CD14-positive monocyte (primary cell): ENCODE results near the gene IRF2BP2. TPM values are rescaled to one million over a fixed set of nuclear protein-coding genes. Genes with fewer than 3 reads are reported as not detected.
"Not testable (repeated sequence)": the region's sequence is repeated elsewhere in the genome, so short reads cannot be mapped to it uniquely, and the experiment has no call there.

ENCODE experiments used
- DNase-seq, 3 donors: peaks; one replicate each; pipeline ENCODE4 v3.0.0-alpha.2; 2011 to 2022
- H2AFZ ChIP-seq: 2 replicates; pipeline ENCODE4 v1.6.0; 2012; ENCODE audit warnings: mild to moderate bottlenecking, low read depth, low read length, inconsistent platforms; ENCODE audit not compliant: insufficient read depth, poor library complexity, severe bottlenecking
- H3K27ac ChIP-seq, 2 donors: 1 replicate in 1 of 2; 2 replicates in 1 of 2; pipeline ENCODE4 v1.5.1; 2012 to 2013; ENCODE audit warnings: low read length in 2 of 2, control low read depth in 1 of 2, inconsistent platforms in 1 of 2, low read depth in 1 of 2, mild to moderate bottlenecking in 1 of 2
- H3K27me3 ChIP-seq, 2 donors: one replicate each; pipeline versions ENCODE4 v1.6.0 to v1.6.1; 2011 to 2013; ENCODE audit warnings: low read length in 2 of 2; ENCODE audit not compliant: control insufficient read depth in 2 of 2, insufficient read depth in 2 of 2
- H3K36me3 ChIP-seq, 2 donors: replicated peaks in 1 of 2; 1 replicate in 1 of 2; 2 replicates in 1 of 2; pipeline versions ENCODE4 v1.5.1 to v1.6.1; 2012 to 2013; ENCODE audit warnings: low read length in 2 of 2, control low read depth in 1 of 2, inconsistent platforms in 1 of 2, mild to moderate bottlenecking in 1 of 2; ENCODE audit not compliant: insufficient read depth in 2 of 2, control insufficient read depth in 1 of 2
- H3K4me1 ChIP-seq, 2 donors: 1 replicate in 1 of 2; 2 replicates in 1 of 2; pipeline versions ENCODE4 v1.5.1 to v1.6.1; 2012 to 2013; ENCODE audit warnings: low read length in 2 of 2, control low read depth in 1 of 2, inconsistent platforms in 1 of 2, mild to moderate bottlenecking in 1 of 2, moderate library complexity in 1 of 2; ENCODE audit not compliant: insufficient read depth in 2 of 2, control insufficient read depth in 1 of 2
- H3K4me2 ChIP-seq: replicated peaks from 2 replicates; pipeline ENCODE3; 2012; ENCODE audit warnings: low read length, moderate library complexity, mild to moderate bottlenecking; ENCODE audit not compliant: poor library complexity, severe bottlenecking; ENCODE audit errors: extremely low read depth
- H3K4me3 ChIP-seq, 3 experiments: fragments of 200-600 bp in 1 of 3; sonication (generic) in 1 of 3; replicated peaks in 1 of 3; 1 replicate in 2 of 3; 2 replicates in 1 of 3; pipeline ENCODE4 v1.5.1; 2011 to 2013; ENCODE audit warnings: low read length in 3 of 3, mild to moderate bottlenecking in 3 of 3, control low read depth in 2 of 3, low read depth in 2 of 3, inconsistent platforms in 1 of 3, moderate library complexity in 1 of 3
- H3K79me2 ChIP-seq: 2 replicates; pipeline ENCODE4 v1.6.0; 2012; ENCODE audit warnings: mild to moderate bottlenecking, control low read depth, inconsistent platforms, low read length, moderate library complexity; ENCODE audit not compliant: insufficient read depth
- H3K9ac ChIP-seq: 2 replicates; pipeline ENCODE4 v1.6.0; 2017; ENCODE audit warnings: low read length, mild to moderate bottlenecking; ENCODE audit not compliant: insufficient read depth, poor library complexity, severe bottlenecking
- H3K9me3 ChIP-seq, 2 donors: replicated peaks in 1 of 2; 1 replicate in 1 of 2; 2 replicates in 1 of 2; pipeline versions ENCODE4 v1.5.1 to v1.6.1; 2012 to 2013; ENCODE audit warnings: low read length in 2 of 2, control low read depth in 1 of 2; ENCODE audit not compliant: control insufficient read depth in 1 of 2, insufficient read depth in 1 of 2
- H4K20me1 ChIP-seq: 2 replicates; pipeline ENCODE4 v1.6.0; 2012; ENCODE audit warnings: mild to moderate bottlenecking, low read length, control low read depth, moderate library complexity; ENCODE audit not compliant: insufficient read depth
- H3K27ac Mint-ChIP-seq, 7 donors: one replicate each; pipeline ENCODE4 v1.8.0; 2020; ENCODE audit warnings: mild to moderate bottlenecking in 7 of 7, mixed read lengths in 7 of 7, moderate library complexity in 6 of 7, inconsistent platforms in 2 of 7
- H3K27me3 Mint-ChIP-seq, 3 donors: one replicate each; pipeline ENCODE4 v1.8.0; 2021 to 2022; ENCODE audit warnings: low read depth in 3 of 3, mild to moderate bottlenecking in 3 of 3, mixed read lengths in 3 of 3, moderate library complexity in 3 of 3, inconsistent platforms in 1 of 3
- H3K36me3 Mint-ChIP-seq, 2 donors: one replicate each; pipeline ENCODE4 v1.8.0; 2020; ENCODE audit warnings: mixed read lengths in 2 of 2, inconsistent platforms in 1 of 2, mild to moderate bottlenecking in 1 of 2
- H3K4me1 Mint-ChIP-seq: one replicate; pipeline ENCODE4 v1.8.0; 2020; ENCODE audit warnings: mild to moderate bottlenecking, mixed read lengths
- H3K4me3 Mint-ChIP-seq, 2 donors: one replicate each; pipeline ENCODE4 v1.8.0; 2020; ENCODE audit warnings: mild to moderate bottlenecking in 2 of 2, mixed read lengths in 2 of 2, moderate library complexity in 1 of 2
- H3K9me3 Mint-ChIP-seq, 7 donors: one replicate each; pipeline ENCODE4 v1.8.0; 2020 to 2022; ENCODE audit warnings: mixed read lengths in 7 of 7, mild to moderate bottlenecking in 6 of 7, moderate library complexity in 6 of 7, inconsistent platforms in 2 of 7
- WGBS: methylation state at CpG from one replicate; pipeline ENCODE4 v1.1.5; 2013; ENCODE audit warnings: missing lambda C conversion rate; ENCODE audit not compliant: insufficient coverage; 5-methylcytosine and 5-hydroxymethylcytosine counted together
- intact Hi-C, 2 donors: fragments of 100-400 bp; cut with micrococcal nuclease; formaldehyde crosslinking; loops; one replicate each; pipeline versions ENCODE4 v1.15.0 to v1.15.1; 2023
- polyA plus RNA-seq, 3 donors: library from polyadenylated mRNA; depleted of rRNA in 1 of 3; unstranded in 2 of 3; stranded (reverse) in 1 of 3; fragments of 300-500 nt in 2 of 3; fragments of >200 nt in 1 of 3; fragmentation: Illumina TruSeq in 2 of 3; gene quantifications; 1 replicate in 2 of 3; 2 replicates in 1 of 3; pipeline ENCODE4 v1.2.3, GENCODE V29; 2012 to 2021
- TF ChIP-seq, protein P1 (sequence below): fragments of 200-600 bp; IDR thresholded peaks from one replicate; pipeline ENCODE4 v1.8.0; 2022; ENCODE audit warnings: antibody characterized with exemption, mild to moderate bottlenecking

Gene IRF2BP2
- polyA plus RNA-seq, 3 donors: 22.4 to 656 (median 22.6) TPM

DNA sequence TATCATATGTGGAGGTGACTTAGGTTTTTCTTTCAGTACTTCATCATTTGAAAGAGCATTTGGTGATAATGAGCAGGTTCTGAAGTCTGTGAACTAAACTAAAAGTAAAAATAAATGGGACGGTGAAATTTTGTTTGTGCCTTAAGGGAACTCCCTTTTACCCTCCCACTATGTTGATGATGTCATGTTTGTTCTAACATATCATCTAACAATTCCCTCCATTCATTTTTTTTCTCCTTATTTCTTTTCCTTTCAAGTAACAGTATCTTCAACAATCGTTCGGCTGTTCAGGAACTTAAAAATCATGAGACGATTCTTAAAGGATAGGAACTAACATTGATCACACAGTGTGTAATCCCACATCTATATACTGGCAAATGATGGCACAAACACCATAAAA, 30.0 kb upstream of the IRF2BP2 start:
- Histone ChIP-seq H4K20me1 (no peaks in the 10 kb centered on the region), H3K79me2 (no peaks in the 10 kb centered on the region), H3K36me3 (no peaks in the 10 kb centered on the region), H3K4me3 (no peak overlapping the region), H3K27ac (no peak overlapping the region), H3K27me3 (no peaks in the 10 kb centered on the region), H3K4me1 (peaks cover 9 to 11% of the 10 kb centered on the region in 2 donors), H2AFZ (no peak overlapping the region), H3K4me2 (no peak overlapping the region), H3K9me3 (no peaks in the 10 kb centered on the region), H3K9ac (no peak overlapping the region)
- DNase-seq: no peak
- H3K36me3 Mint-ChIP-seq: no peaks in the 10 kb centered on the region
- H3K27ac Mint-ChIP-seq: no peak overlapping the region
- peaks cover 0 to 2% (median 0%) of the 10 kb centered on the region in 7 donors for H3K9me3 Mint-ChIP-seq
- 86% methylated on average over 2 of the region's 4 CpGs for WGBS
- intact Hi-C loops: no loop called here
- no peaks in the 10 kb centered on the region for H3K27me3 Mint-ChIP-seq
- H3K4me3 Mint-ChIP-seq: no peak overlapping the region
- TF ChIP-seq, protein P1, sequence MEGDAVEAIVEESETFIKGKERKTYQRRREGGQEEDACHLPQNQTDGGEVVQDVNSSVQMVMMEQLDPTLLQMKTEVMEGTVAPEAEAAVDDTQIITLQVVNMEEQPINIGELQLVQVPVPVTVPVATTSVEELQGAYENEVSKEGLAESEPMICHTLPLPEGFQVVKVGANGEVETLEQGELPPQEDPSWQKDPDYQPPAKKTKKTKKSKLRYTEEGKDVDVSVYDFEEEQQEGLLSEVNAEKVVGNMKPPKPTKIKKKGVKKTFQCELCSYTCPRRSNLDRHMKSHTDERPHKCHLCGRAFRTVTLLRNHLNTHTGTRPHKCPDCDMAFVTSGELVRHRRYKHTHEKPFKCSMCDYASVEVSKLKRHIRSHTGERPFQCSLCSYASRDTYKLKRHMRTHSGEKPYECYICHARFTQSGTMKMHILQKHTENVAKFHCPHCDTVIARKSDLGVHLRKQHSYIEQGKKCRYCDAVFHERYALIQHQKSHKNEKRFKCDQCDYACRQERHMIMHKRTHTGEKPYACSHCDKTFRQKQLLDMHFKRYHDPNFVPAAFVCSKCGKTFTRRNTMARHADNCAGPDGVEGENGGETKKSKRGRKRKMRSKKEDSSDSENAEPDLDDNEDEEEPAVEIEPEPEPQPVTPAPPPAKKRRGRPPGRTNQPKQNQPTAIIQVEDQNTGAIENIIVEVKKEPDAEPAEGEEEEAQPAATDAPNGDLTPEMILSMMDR: no peak
- H3K4me1 Mint-ChIP-seq: peaks cover 10% of the 10 kb centered on the region

DNA sequence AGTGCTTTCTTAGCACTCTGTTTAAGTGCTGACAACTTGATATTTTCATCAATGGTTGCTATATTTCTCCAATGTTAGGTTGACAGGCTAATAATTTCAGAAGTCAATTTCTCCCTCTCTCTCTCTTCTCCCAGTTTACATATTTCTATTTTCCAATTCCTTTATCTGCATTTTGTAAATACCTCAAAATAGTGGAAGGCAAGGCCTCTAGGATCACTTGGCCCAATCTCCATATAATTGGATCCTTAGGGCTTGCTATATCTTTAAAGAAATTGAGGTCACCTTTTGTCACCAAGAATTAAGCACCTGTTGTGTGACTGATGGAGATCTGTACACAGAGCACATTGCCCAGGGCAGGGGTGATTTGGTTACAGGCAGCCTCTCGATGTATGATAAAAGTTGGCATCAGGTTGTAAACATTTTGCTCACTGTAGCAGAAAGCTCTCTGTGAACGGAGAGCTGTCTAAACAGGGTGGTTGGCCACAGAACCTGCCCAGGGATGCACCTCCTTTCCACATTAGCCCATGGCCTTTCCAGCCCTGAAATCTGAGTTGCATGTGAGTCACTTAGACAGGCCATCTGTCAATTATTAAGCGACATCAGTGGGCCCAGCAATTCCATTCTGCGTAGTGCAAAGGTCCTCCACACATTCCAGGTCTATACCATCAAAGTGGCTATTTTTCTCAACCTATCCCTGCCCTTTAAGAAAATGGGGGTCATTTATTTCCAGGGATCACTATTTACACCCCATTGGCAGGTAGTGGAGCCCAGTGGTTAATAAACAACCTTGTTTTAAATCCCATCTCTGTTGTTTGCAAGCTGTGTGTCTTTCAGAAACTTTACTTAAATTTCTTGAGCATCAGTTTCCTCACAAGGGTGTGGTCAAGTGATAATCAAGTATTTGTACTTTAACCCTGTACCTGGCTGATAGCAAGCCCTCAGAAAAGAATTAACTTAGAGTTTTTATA, 29.1 kb upstream of the IRF2BP2 start:
- Histone ChIP-seq H3K9ac (no peak overlapping the region), H3K36me3 (no peaks in the 10 kb centered on the region), H3K27ac (no peak overlapping the region), H4K20me1 (no peaks in the 10 kb centered on the region), H3K27me3 (no peaks in the 10 kb centered on the region), H3K4me2 (no peak overlapping the region), H3K79me2 (no peaks in the 10 kb centered on the region), H3K4me1 (peaks cover under 1 to 2% of the 10 kb centered on the region in 2 donors), H3K9me3 (no peaks in the 10 kb centered on the region), H2AFZ (no peak overlapping the region), H3K4me3 (no peak overlapping the region)
- H3K4me1 Mint-ChIP-seq: peaks cover 1% of the 10 kb centered on the region
- TF ChIP-seq, protein P1: no peak
- no peak overlapping the region for H3K27ac Mint-ChIP-seq
- peaks cover 0 to 2% (median 0%) of the 10 kb centered on the region in 7 donors for H3K9me3 Mint-ChIP-seq
- H3K36me3 Mint-ChIP-seq: no peaks in the 10 kb centered on the region
- intact Hi-C loops: no loop called here
- WGBS: 100% methylated on average over 3 of the region's 4 CpGs
- H3K4me3 Mint-ChIP-seq: no peak overlapping the region
- no peaks in the 10 kb centered on the region for H3K27me3 Mint-ChIP-seq
- no peak for DNase-seq

DNA sequence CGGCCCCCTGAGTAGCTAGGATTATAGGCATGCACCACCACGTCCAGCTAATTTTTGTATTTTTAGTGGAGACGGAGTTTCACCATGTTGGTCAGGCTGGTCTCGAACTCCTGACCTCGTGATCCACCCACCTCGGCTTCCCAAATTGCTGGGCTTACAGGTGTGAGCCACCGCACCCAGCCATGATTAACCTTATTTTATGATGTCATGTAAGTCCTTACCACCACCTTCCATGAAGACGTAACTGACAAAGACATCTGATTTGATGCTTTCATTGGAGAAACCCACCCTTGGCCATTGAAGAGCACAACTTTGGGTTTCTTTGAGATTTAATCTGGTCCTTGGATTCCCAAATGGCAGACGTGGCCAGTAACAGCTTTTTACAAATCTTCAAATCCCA, 24.9 kb upstream of the IRF2BP2 start:
- WGBS: 98% methylated on average over 7 of the region's 9 CpGs

More for the DNA sequence above, 24.9 kb upstream of the IRF2BP2 start:
- H3K4me1 ChIP-seq, H3K4me3 Mint-ChIP-seq, intact Hi-C loops, H3K4me1 Mint-ChIP-seq, H3K9me3 ChIP-seq, H3K4me3 ChIP-seq, H2AFZ ChIP-seq, H3K9me3 Mint-ChIP-seq, H3K36me3 Mint-ChIP-seq, H3K27ac Mint-ChIP-seq, H3K27me3 Mint-ChIP-seq, DNase-seq, H3K9ac ChIP-seq, H3K27ac ChIP-seq, H4K20me1 ChIP-seq, H3K27me3 ChIP-seq, H3K36me3 ChIP-seq, H3K79me2 ChIP-seq, H3K4me2 ChIP-seq: not testable (repeated sequence)
